IMR-90 (cell line): ENCODE data around the gene ADGRL3.

Source experiments
- BHLHE40 ChIP-seq: fragments of 150-350 bp; IDR thresholded peaks from 2 replicates; pipeline ENCODE4 v1.6.1; 2016; ENCODE audit warnings: mild to moderate bottlenecking, low read depth, low read length
- CTCF ChIP-seq: conservative IDR thresholded peaks from 2 replicates; pipeline ENCODE4 v1.5.1; 2012; ENCODE audit warnings: mild to moderate bottlenecking, low read depth, low read length, improper control_type of control experiment
- MAZ ChIP-seq: IDR thresholded peaks from 2 replicates; pipeline ENCODE4 v1.6.1; 2012; ENCODE audit warnings: low read depth, mild to moderate bottlenecking, low read length, improper control_type of control experiment, moderate library complexity, borderline replicate concordance
- POLR2A ChIP-seq: IDR thresholded peaks from 2 replicates; pipeline ENCODE4 v1.6.1; 2012; ENCODE audit warnings: mild to moderate bottlenecking, low read depth, low read length
- RAD21 ChIP-seq: IDR thresholded peaks from 2 replicates; pipeline ENCODE4 v1.6.1; 2012; ENCODE audit warnings: low read length, improper control_type of control experiment

- TF ChIP-seq CTCF (no peak), RAD21 (no peak), POLR2A (no peak), BHLHE40 (no peak), MAZ (no peak)
Measured at GRCh38 chr4:61555789-61556188, 355.7 kb downstream of the ADGRL3 start.
